Measurements from ENCODE around the gene ZNF230.

- TF ChIP-seq, protein P1, sequence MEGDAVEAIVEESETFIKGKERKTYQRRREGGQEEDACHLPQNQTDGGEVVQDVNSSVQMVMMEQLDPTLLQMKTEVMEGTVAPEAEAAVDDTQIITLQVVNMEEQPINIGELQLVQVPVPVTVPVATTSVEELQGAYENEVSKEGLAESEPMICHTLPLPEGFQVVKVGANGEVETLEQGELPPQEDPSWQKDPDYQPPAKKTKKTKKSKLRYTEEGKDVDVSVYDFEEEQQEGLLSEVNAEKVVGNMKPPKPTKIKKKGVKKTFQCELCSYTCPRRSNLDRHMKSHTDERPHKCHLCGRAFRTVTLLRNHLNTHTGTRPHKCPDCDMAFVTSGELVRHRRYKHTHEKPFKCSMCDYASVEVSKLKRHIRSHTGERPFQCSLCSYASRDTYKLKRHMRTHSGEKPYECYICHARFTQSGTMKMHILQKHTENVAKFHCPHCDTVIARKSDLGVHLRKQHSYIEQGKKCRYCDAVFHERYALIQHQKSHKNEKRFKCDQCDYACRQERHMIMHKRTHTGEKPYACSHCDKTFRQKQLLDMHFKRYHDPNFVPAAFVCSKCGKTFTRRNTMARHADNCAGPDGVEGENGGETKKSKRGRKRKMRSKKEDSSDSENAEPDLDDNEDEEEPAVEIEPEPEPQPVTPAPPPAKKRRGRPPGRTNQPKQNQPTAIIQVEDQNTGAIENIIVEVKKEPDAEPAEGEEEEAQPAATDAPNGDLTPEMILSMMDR (IDR thresholded peaks at IDR 0.05): no peak
- TF ChIP-seq ZFX (IDR thresholded peaks at IDR 0.05; ENCODE audit: borderline replicate concordance): no peak
Measured at GRCh38 chr19:44003461-44004009, 778 bp downstream of the ZNF230 start.

Data from 22Rv1 (cell line).